ENCODE measurements around the gene UBALD1. TPM values are rescaled to one million over a fixed set of nuclear protein-coding genes. Genes with fewer than 3 reads are reported as not detected.

Gene UBALD1
- total RNA-seq = 7.2 and 9.1 TPM in 2 replicates

DNA sequence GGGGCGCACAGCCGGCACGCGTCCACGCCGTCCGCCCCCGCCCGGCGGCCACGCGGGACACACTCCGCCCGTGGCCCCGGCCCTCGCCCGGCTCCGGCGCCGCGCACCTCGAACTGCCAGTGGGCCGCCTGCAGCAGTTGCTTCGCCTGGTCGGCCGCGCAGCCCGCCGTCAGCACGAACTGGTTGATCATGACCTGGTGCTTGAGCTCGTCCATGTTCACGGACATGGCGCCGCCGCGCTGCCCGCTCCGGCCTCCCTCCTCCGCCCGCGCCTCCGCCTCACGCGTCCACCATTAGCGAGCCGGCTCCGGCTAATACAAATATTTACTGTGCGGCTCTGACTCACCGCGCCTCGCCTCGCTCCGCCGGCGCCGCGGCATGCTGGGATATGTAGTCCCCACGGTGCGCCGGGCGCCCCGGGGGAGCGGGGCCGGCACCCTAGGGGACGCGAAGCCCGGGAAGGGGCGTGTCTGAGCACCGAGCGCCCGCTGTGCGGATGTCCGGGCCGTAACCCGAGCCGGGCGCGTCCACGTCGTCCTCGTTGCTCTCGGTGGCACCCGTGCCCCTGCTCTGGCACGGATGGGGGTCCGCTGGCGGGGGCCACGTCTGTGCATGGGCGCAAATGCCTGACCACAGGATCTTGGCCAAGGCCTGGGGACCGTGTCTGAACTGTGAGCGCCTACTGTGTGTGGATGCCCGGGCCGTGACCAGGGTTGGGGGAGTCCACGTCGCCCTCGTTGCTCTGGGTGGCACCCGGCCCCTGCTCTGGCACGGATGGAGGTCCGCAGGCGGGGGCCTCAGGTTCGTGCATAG is at the start of gene UBALD1:
Gene UBALD1 (minus strand): TSS at position 318 of the 813 bp plus-strand sequence. CDS start 91 bp downstream, at position 227.

DNA sequence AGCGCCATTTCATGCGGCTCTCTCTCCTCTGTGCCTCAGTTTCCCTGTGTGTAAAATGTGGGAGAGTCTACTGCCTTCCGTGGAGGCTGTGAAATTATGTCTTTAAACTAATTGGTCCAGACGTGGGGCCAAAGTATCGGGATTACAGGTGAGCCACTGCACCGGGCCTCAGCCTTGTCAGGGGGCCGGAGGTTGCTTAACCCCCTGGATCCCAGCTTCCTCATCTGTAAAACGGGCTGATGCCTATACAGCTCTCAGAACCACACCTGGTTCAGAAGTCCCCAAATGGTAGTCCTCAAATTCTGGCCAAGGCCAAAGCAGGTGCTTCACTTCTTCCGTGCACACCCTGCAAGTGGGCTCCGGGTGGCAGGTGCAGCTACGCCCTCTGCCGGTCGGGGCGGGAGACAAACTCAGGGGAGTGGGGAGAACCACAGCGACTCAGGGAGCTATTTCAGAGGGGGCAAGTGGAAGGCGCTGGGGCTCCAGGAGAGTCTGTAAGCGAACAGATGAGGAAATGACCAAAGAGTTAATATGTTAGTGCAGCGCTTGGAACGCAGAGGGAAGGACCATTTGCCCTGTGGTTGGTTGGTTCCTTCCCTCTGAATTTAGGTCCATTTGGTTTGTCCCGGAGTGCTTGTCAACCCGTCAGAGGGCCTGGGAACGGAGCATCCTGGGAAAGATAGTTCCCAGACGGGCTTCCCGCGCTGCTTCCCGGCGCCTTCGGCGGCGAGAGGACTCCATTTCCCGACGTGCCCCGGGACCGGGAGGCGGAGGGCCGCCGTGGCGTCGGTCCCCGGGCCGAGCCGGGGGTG is 9.5 kb upstream of the UBALD1 start, which contains the start of gene MGRN1:
Gene MGRN1 (plus strand): TSS at position 812 of the 812 bp plus-strand sequence. CDS start 135 bp downstream, outside the sequence.

Other genes with a start within 250 kb of the UBALD1 start
- gene VASN, start 243.0 kb downstream of the UBALD1 start, total RNA-seq = 96.0 and 96.3 TPM in 2 replicates
- gene CORO7, start 198.3 kb downstream of the UBALD1 start, total RNA-seq = 9.2 and 10.0 TPM in 2 replicates
- 24.5 and 30.7 TPM in 2 replicates for gene DNAJA3, start 189.0 kb downstream of the UBALD1 start, total RNA-seq
- 33.8 and 35.6 TPM in 2 replicates for gene NMRAL1, start 140.3 kb downstream of the UBALD1 start, total RNA-seq
- gene HMOX2, start 138.5 kb downstream of the UBALD1 start, total RNA-seq = 31.5 and 39.6 TPM in 2 replicates
- 11.5 and 12.6 TPM in 2 replicates for gene CDIP1, start 76.1 kb downstream of the UBALD1 start, total RNA-seq
- gene C16orf96, start 58.5 kb downstream of the UBALD1 start, total RNA-seq = not detected in 2 replicates
- gene MGRN1, start 9.9 kb upstream of the UBALD1 start, total RNA-seq = 58.5 and 59.9 TPM in 2 replicates
- 23.1 and 32.0 TPM in 2 replicates for gene NUDT16L1, start 78.7 kb upstream of the UBALD1 start, total RNA-seq
- gene ANKS3, start 119.4 kb upstream of the UBALD1 start, total RNA-seq = 11.1 and 20.2 TPM in 2 replicates
- 2.1 and 6.2 TPM in 2 replicates for gene DNAAF8, start 119.6 kb upstream of the UBALD1 start, total RNA-seq
- 8.6 and 9.0 TPM in 2 replicates for gene ZNF500, start 152.3 kb upstream of the UBALD1 start, total RNA-seq
- not detected in 2 replicates for gene SEPTIN12, start 173.5 kb upstream of the UBALD1 start, total RNA-seq
- not detected in 2 replicates for gene SMIM22, start 180.5 kb upstream of the UBALD1 start, total RNA-seq
- gene ROGDI, start 187.7 kb upstream of the UBALD1 start, total RNA-seq = 5.1 and 9.5 TPM in 2 replicates
- gene GLYR1, start 232.4 kb upstream of the UBALD1 start, total RNA-seq = 30.7 and 39.1 TPM in 2 replicates
- gene UBN1, start 232.6 kb upstream of the UBALD1 start, total RNA-seq = 22.4 and 23.5 TPM in 2 replicates